Adipocyte (in vitro differentiated cells): ENCODE results near the gene MUSK.
A peak's percentile ranks its signal among the peaks of the same experiment; 100 is the strongest.

Experiments
- DNase-seq: peaks from one replicate; pipeline ENCODE4 v3.0.0-alpha.2; 2015; ENCODE audit warnings: low read depth
- H3K27me3 ChIP-seq: replicated peaks from 2 replicates; pipeline ENCODE4 v1.7.0; 2013; ENCODE audit warnings: mild to moderate bottlenecking, low read length, moderate library complexity; ENCODE audit not compliant: control insufficient read depth, insufficient read depth
- H3K36me3 ChIP-seq: 2 replicates; pipeline ENCODE4 v1.7.0; 2013; ENCODE audit warnings: low read length, mild to moderate bottlenecking, moderate library complexity; ENCODE audit not compliant: control insufficient read depth, insufficient read depth, severe bottlenecking
- H3K4me1 ChIP-seq: 2 replicates; pipeline ENCODE4 v1.7.0; 2013; ENCODE audit warnings: mild to moderate bottlenecking, low read length, moderate library complexity; ENCODE audit not compliant: control insufficient read depth, insufficient read depth
- H3K4me3 ChIP-seq: 2 replicates; pipeline ENCODE4 v1.7.0; 2013; ENCODE audit warnings: mild to moderate bottlenecking, low read length, moderate library complexity
- H3K9ac ChIP-seq: 2 replicates; pipeline ENCODE4 v1.7.0; 2013; ENCODE audit warnings: mild to moderate bottlenecking, low read length, moderate library complexity
- H3K9me3 ChIP-seq: 2 replicates; pipeline ENCODE4 v1.7.0; 2013; ENCODE audit warnings: mild to moderate bottlenecking, low read length, moderate library complexity; ENCODE audit not compliant: control insufficient read depth

Gene MUSK

GRCh38 chr9:110668570-110669167, at the start of gene MUSK:
MUSK (plus strand) TSS chr9:110668791; CDS start chr9:110668905, 114 bp downstream.
- no peaks in the 10 kb centered on the region for H3K27me3 ChIP-seq
- no peak within 1 kb of the TSS for H3K4me3 ChIP-seq
- DNase-seq: no peak
- no peaks in the 10 kb centered on the region for H3K9me3 ChIP-seq
- H3K4me1 ChIP-seq: peaks cover 7% of the 10 kb centered on the region
- no peak within 1 kb of the TSS for H3K9ac ChIP-seq
- H3K36me3 ChIP-seq: no peaks in the 10 kb centered on the region

GRCh38 chr9:110619831-110620230, 48.8 kb upstream of the MUSK start:
- peak; percentile 14 for DNase-seq
- Histone ChIP-seq H3K27me3 (no peaks in the 10 kb centered on the region), H3K9me3 (no peaks in the 10 kb centered on the region), H3K4me3 (peak overlapping the region; percentile 60), H3K4me1 (peaks cover 35% of the 10 kb centered on the region), H3K9ac (peak overlapping the region; percentile 73), H3K36me3 (no peaks in the 10 kb centered on the region)

GRCh38 chr9:110620726-110621125, 47.9 kb upstream of the MUSK start:
- Histone ChIP-seq H3K27me3 (no peaks in the 10 kb centered on the region), H3K9ac (peak overlapping the region; percentile 73), H3K4me3 (peak overlapping the region; percentile 60), H3K4me1 (peaks cover 29% of the 10 kb centered on the region), H3K9me3 (no peaks in the 10 kb centered on the region), H3K36me3 (no peaks in the 10 kb centered on the region)
- peak; percentile 54 for DNase-seq

GRCh38 chr9:110622368-110622767, 46.2 kb upstream of the MUSK start:
- no peaks in the 10 kb centered on the region for H3K36me3 ChIP-seq
- no peaks in the 10 kb centered on the region for H3K9me3 ChIP-seq
- DNase-seq: no peak
- no peak overlapping the region for H3K4me3 ChIP-seq
- no peaks in the 10 kb centered on the region for H3K27me3 ChIP-seq
- peaks cover 40% of the 10 kb centered on the region for H3K4me1 ChIP-seq
- no peak overlapping the region for H3K9ac ChIP-seq

- H3K9me3 ChIP-seq: no peaks in the 10 kb centered on the region
- no peaks in the 10 kb centered on the region for H3K36me3 ChIP-seq
- peak; percentile 87 for DNase-seq
- H3K4me1 ChIP-seq: peaks cover 49% of the 10 kb centered on the region
- no peaks in the 10 kb centered on the region for H3K27me3 ChIP-seq
- no peak overlapping the region for H3K4me3 ChIP-seq
- peak overlapping the region; percentile 2 for H3K9ac ChIP-seq
Measured at GRCh38 chr9:110623462-110624025, 45.0 kb upstream of the MUSK start.

GRCh38 chr9:110626101-110626829, 42.3 kb upstream of the MUSK start:
- peak; percentile 72 for DNase-seq
- peaks cover 29% of the 10 kb centered on the region for H3K4me1 ChIP-seq
- no peaks in the 10 kb centered on the region for H3K36me3 ChIP-seq
- peak overlapping the region; percentile 67 for H3K9ac ChIP-seq
- peak overlapping the region; percentile 62 for H3K4me3 ChIP-seq
- H3K9me3 ChIP-seq: no peaks in the 10 kb centered on the region
- no peaks in the 10 kb centered on the region for H3K27me3 ChIP-seq

- H3K36me3 ChIP-seq: no peaks in the 10 kb centered on the region
- H3K27me3 ChIP-seq: no peaks in the 10 kb centered on the region
- peaks cover 37% of the 10 kb centered on the region for H3K9me3 ChIP-seq
- H3K4me3 ChIP-seq: peak overlapping the region; percentile 46
- no peak for DNase-seq
- H3K4me1 ChIP-seq: no peaks in the 10 kb centered on the region
- H3K9ac ChIP-seq: no peak overlapping the region
Measured at GRCh38 chr9:110635589-110635988, 33.0 kb upstream of the MUSK start.

- DNase-seq: peak; percentile 84
- H3K4me1 ChIP-seq: peaks cover 10% of the 10 kb centered on the region
- no peak overlapping the region for H3K4me3 ChIP-seq
- no peaks in the 10 kb centered on the region for H3K36me3 ChIP-seq
- H3K9me3 ChIP-seq: peaks cover 36% of the 10 kb centered on the region
- no peaks in the 10 kb centered on the region for H3K27me3 ChIP-seq
- H3K9ac ChIP-seq: peak overlapping the region; percentile 63
Measured at GRCh38 chr9:110638381-110638954, 30.1 kb upstream of the MUSK start.

GRCh38 chr9:110640736-110641135, 27.9 kb upstream of the MUSK start:
- H3K9me3 ChIP-seq: peaks cover 13% of the 10 kb centered on the region
- H3K36me3 ChIP-seq: no peaks in the 10 kb centered on the region
- peaks cover 10% of the 10 kb centered on the region for H3K4me1 ChIP-seq
- no peaks in the 10 kb centered on the region for H3K27me3 ChIP-seq
- H3K9ac ChIP-seq: peak overlapping the region; percentile 14
- DNase-seq: no peak
- H3K4me3 ChIP-seq: peak overlapping the region; percentile 31

- peaks cover 7% of the 10 kb centered on the region for H3K9me3 ChIP-seq
- H3K4me3 ChIP-seq: peak overlapping the region; percentile 31
- DNase-seq: peak; percentile 52
- no peaks in the 10 kb centered on the region for H3K27me3 ChIP-seq
- H3K36me3 ChIP-seq: no peaks in the 10 kb centered on the region
- peak overlapping the region; percentile 29 for H3K9ac ChIP-seq
- H3K4me1 ChIP-seq: peaks cover 10% of the 10 kb centered on the region
Measured at GRCh38 chr9:110641293-110641692, 27.3 kb upstream of the MUSK start.

- no peaks in the 10 kb centered on the region for H3K36me3 ChIP-seq
- H3K9ac ChIP-seq: peak overlapping the region; percentile 37
- peaks cover 41% of the 10 kb centered on the region for H3K4me1 ChIP-seq
- H3K4me3 ChIP-seq: no peak overlapping the region
- H3K9me3 ChIP-seq: no peaks in the 10 kb centered on the region
- DNase-seq: no peak
- H3K27me3 ChIP-seq: no peaks in the 10 kb centered on the region
Measured at GRCh38 chr9:110648696-110649095, 19.9 kb upstream of the MUSK start.
